ENCODE data around the gene DOK6. TPM values are rescaled to one million over a fixed set of nuclear protein-coding genes. Genes with fewer than 3 reads are reported as not detected.

The DOK6 gene
- total and polyA plus RNA-seq, 9 of the 15 experiments (the other 6 are each of a cell fraction or from before 2014, with no cell fraction given), result not detected

GRCh38 chr18:69786427-69786826 is 385.7 kb downstream of the DOK6 start (continued):
- TF ChIP-seq, protein P1, sequence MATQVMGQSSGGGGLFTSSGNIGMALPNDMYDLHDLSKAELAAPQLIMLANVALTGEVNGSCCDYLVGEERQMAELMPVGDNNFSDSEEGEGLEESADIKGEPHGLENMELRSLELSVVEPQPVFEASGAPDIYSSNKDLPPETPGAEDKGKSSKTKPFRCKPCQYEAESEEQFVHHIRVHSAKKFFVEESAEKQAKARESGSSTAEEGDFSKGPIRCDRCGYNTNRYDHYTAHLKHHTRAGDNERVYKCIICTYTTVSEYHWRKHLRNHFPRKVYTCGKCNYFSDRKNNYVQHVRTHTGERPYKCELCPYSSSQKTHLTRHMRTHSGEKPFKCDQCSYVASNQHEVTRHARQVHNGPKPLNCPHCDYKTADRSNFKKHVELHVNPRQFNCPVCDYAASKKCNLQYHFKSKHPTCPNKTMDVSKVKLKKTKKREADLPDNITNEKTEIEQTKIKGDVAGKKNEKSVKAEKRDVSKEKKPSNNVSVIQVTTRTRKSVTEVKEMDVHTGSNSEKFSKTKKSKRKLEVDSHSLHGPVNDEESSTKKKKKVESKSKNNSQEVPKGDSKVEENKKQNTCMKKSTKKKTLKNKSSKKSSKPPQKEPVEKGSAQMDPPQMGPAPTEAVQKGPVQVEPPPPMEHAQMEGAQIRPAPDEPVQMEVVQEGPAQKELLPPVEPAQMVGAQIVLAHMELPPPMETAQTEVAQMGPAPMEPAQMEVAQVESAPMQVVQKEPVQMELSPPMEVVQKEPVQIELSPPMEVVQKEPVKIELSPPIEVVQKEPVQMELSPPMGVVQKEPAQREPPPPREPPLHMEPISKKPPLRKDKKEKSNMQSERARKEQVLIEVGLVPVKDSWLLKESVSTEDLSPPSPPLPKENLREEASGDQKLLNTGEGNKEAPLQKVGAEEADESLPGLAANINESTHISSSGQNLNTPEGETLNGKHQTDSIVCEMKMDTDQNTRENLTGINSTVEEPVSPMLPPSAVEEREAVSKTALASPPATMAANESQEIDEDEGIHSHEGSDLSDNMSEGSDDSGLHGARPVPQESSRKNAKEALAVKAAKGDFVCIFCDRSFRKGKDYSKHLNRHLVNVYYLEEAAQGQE (IDR thresholded peaks at IDR 0.05; ENCODE audit: borderline replicate concordance), result no peak
- TF ChIP-seq, protein P1 (CRISPR knock-in tag; IDR thresholded peaks at IDR 0.05; ENCODE audit: low read depth), result no peak
- TF ChIP-seq CBFB (CRISPR knock-in tag; IDR thresholded peaks at IDR 0.05), result no peak
